BJ (cell line): ENCODE measurements around the gene ZBTB7A. TPM values are rescaled to one million over a fixed set of nuclear protein-coding genes. Genes with fewer than 3 reads are reported as not detected.

Experiments
- CTCF ChIA-PET: fragments of 350-600 bp; formaldehyde crosslinking; extraction: SDS; loops from one replicate; lab custom pipeline; 2021; ENCODE audit warnings: antibody characterized with exemption, inconsistent platforms; lab: Yijun Ruan, JAX
- POLR2A ChIA-PET: fragments of 300-600 bp; sonication (Branson Sonifier 250); formaldehyde crosslinking; extraction: SDS; loops from one replicate; lab custom pipeline; 2021; ENCODE audit warnings: antibody characterized with exemption; lab: Charles Lee
- DNase-seq: peaks from one replicate; pipeline ENCODE4 v3.0.0-alpha.2; 2011; ENCODE audit warnings: low read depth
- H3K27me3 ChIP-seq: 2 replicates; pipeline ENCODE4 v1.6.0; 2011; ENCODE audit warnings: low read length; ENCODE audit not compliant: control insufficient read depth, insufficient read depth
- H3K36me3 ChIP-seq: 2 replicates; pipeline ENCODE4 v1.5.1; 2011; ENCODE audit warnings: low read length; ENCODE audit not compliant: control insufficient read depth, insufficient read depth
- H3K4me3 ChIP-seq: 2 replicates; pipeline ENCODE4 v1.5.1; 2011; ENCODE audit warnings: low read depth, mild to moderate bottlenecking, control low read depth, low read length
- polyA plus RNA-seq: library from polyadenylated mRNA; depleted of rRNA; stranded (reverse); fragments of >200 nt; gene quantifications from 2 replicates; pipeline ENCODE4 v1.2.3, GENCODE V29; 2011
- TF ChIP-seq, protein P1 (sequence below): IDR thresholded peaks from 2 replicates; pipeline ENCODE4 v1.5.1; 2011; ENCODE audit warnings: low read depth, mild to moderate bottlenecking, control low read depth, inconsistent platforms, low read length, moderate library complexity; ENCODE audit not compliant: insufficient read depth

Gene ZBTB7A
- polyA plus RNA-seq, 1 experiment, result 7.5 TPM

GRCh38 chr19:4029247-4029614 lies 37.5 kb downstream of the ZBTB7A start:
- no peak overlapping the region for H3K4me3 ChIP-seq
- CTCF ChIA-PET, result no interaction called here
- H3K36me3 ChIP-seq, result peaks cover 32% of the 10 kb centered on the region
- TF ChIP-seq, protein P1, sequence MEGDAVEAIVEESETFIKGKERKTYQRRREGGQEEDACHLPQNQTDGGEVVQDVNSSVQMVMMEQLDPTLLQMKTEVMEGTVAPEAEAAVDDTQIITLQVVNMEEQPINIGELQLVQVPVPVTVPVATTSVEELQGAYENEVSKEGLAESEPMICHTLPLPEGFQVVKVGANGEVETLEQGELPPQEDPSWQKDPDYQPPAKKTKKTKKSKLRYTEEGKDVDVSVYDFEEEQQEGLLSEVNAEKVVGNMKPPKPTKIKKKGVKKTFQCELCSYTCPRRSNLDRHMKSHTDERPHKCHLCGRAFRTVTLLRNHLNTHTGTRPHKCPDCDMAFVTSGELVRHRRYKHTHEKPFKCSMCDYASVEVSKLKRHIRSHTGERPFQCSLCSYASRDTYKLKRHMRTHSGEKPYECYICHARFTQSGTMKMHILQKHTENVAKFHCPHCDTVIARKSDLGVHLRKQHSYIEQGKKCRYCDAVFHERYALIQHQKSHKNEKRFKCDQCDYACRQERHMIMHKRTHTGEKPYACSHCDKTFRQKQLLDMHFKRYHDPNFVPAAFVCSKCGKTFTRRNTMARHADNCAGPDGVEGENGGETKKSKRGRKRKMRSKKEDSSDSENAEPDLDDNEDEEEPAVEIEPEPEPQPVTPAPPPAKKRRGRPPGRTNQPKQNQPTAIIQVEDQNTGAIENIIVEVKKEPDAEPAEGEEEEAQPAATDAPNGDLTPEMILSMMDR, result no peak
- no peak for DNase-seq
- H3K27me3 ChIP-seq, result no peaks in the 10 kb centered on the region
- POLR2A ChIA-PET, result interaction anchor here (0.5 kb wide), 1 partner anchor 72 kb away, joined by 3 read pairs; no protein-coding TSS in a partner anchor

DNA sequence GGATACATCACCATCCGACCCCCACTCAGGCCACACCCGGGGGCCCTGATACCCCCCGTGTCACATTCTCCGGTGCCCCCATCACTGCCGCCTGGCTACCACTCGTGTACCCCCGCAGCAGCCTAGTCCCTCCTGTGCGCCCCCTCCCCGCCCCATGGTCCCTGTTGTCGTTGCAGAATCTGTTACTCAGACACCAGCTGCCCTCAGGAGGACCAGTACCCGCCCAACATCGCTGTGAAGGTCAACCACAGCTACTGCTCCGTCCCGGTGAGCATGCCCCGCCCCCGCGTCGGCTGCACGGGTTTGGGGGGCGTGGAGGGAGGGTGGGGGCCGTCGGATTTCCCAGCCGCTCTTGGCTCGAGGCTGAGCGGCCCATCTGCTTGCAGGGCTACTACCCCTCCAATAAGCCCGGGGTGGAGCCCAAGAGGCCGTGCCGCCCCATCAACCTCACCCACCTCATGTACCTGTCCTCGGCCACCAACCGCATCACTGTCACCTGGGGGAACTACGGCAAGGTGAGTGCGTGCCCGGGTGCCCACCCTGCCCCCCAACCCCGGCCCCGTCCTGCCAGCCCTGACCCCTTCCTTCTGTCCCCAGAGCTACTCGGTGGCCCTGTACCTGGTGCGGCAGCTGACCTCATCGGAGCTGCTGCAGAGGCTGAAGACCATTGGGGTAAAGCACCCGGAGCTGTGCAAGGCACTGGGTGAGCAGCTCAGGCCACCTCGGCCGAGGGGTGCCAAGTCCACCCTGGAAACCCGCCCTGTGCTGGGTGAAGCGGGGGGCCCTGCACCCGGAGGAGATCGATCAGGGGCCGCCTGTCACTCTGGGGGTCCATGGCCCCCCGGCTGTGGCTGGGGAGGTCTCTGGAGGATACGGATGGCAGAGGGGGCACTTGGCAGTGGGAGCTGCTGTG lies 38.1 kb downstream of the ZBTB7A start:
- POLR2A ChIA-PET, result no interaction called here
- H3K4me3 ChIP-seq, result no peak overlapping the region
- DNase-seq, result no peak
- TF ChIP-seq, protein P1, result no peak
- H3K27me3 ChIP-seq, result no peaks in the 10 kb centered on the region
- peaks cover 33% of the 10 kb centered on the region for H3K36me3 ChIP-seq
- CTCF ChIA-PET, result no interaction called here

- H3K4me3 ChIP-seq, result no peak overlapping the region
- TF ChIP-seq, protein P1, result no peak
- DNase-seq, result no peak
- CTCF ChIA-PET, result no interaction called here
- POLR2A ChIA-PET, result interaction anchor here (0.7 kb wide), 1 partner anchor 14 kb away, joined by 4 read pairs; no protein-coding TSS in a partner anchor
- H3K27me3 ChIP-seq, result no peaks in the 10 kb centered on the region
- H3K36me3 ChIP-seq, result peaks cover 26% of the 10 kb centered on the region
These were observed 39.6 kb downstream of the ZBTB7A start for GRCh38 chr19:4027146-4027545.

GRCh38 chr19:4025317-4025716 lies 41.4 kb downstream of the ZBTB7A start:
- ChIA-PET POLR2A (interaction anchor here (0.5 kb wide), 1 partner anchor 766 kb away, joined by 7 read pairs; the partner anchor contains the start of gene FEM1A), CTCF (no interaction called here)
- Histone ChIP-seq H3K4me3 (no peak overlapping the region), H3K36me3 (peaks cover 19% of the 10 kb centered on the region), H3K27me3 (no peaks in the 10 kb centered on the region)
- DNase-seq, result no peak
- TF ChIP-seq, protein P1, result no peak

DNA sequence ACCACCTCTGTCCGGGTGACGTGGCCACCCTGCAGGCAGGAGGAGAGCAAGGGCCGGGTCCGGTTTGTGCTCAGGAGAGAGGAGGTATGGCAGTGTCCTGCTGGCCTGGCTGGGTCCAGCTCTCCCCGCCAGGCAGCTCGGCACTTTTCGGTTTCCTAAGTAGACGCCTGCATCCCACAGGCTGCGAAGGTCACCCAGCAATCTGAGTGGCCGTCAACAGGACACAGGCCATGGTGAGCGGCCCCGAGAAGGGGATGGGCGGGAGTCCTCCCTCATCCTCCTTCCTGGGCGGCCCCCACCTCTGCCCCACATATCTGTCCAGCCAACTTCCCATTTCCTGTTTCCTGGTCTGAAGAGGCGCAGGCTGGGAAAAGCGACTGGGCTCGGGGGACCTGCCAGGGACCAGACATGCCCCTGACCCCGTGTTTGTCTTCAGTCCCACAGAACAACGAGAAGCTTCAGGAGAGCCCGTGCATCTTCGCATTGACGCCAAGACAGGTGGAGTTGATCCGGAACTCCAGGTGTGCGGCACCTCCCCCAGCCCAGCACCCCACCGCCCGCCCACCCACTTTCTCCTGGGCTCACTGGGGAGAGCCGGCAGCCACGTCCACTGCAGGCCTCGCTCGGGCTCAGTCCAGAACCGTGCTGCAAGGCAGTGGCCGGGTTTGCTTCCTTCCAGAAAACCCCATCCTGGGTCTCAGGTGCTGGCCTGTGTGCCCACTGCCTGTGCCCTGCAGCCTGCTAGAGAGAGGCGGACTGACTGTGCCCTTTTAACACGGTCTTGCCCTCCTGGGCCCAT lies 42.9 kb downstream of the ZBTB7A start:
- POLR2A ChIA-PET, result no interaction called here
- CTCF ChIA-PET, result no interaction called here
- H3K27me3 ChIP-seq, result no peaks in the 10 kb centered on the region

More for the DNA sequence above, 42.9 kb downstream of the ZBTB7A start:
- TF ChIP-seq, protein P1, result no peak
- H3K4me3 ChIP-seq, result no peak overlapping the region
- no peak for DNase-seq
- H3K36me3 ChIP-seq, result peaks cover 17% of the 10 kb centered on the region
